LNCaP clone FGC (cell line): Measurements from ENCODE around the gene GRM6.

ENCODE experiments used
- DNase-seq: peaks from one replicate; pipeline ENCODE4 v3.0.0-alpha.2; 2011; ENCODE audit warnings: low read depth
- H3K4me3 ChIP-seq: 2 replicates; pipeline ENCODE4 v1.5.1; 2011; ENCODE audit warnings: mild to moderate bottlenecking, low read depth, low read length, control low read depth
- TF ChIP-seq, protein P1 (sequence below): IDR thresholded peaks from 2 replicates; pipeline ENCODE4 v1.5.1; 2012; ENCODE audit warnings: mild to moderate bottlenecking; ENCODE audit not compliant: control insufficient read depth, insufficient read depth; ENCODE audit errors: extremely low read depth

GRM6 gene

DNA sequence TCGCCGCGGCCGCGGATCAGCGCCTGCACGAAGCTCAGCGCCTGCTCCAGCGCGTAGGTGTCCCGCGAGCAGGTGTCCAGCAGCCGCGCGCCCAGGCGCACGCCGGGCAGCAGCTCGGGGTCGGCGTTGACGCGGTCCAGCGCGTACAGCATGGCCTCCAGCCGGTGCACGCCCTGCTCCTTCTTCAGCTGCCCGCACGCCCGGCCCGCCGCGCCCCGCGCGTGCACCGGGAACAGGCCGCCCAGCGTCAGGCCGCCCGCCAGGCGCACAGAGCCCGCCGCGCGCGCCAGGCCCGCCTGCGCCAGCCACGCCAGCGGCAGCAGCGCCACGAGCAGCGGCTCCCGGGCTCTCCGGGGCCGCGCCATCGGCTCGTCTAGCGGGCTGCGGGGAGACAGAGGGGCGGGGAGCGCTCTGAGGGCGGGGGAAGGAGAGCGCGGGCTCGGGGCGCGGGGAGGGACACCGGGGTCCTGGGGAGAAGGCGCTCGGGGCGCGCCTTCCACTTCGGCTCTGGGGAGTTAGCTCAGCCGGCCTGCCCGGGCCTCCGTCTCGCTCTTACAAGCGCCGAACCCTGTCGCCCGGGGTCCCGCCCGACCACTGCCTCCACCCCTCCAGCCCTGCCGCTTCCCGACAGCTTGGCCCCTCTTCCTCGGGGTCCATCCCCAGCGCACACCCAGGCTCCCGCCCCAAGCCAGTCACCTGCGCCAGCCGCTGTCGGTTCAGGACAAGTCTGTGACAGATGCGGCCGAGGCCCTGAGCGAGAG is at the start of gene GRM6:
Gene GRM6 (minus strand): TSS at position 741 of the 761 bp plus-strand sequence. CDS start 376 bp downstream, at position 365.
- TF ChIP-seq, protein P1, sequence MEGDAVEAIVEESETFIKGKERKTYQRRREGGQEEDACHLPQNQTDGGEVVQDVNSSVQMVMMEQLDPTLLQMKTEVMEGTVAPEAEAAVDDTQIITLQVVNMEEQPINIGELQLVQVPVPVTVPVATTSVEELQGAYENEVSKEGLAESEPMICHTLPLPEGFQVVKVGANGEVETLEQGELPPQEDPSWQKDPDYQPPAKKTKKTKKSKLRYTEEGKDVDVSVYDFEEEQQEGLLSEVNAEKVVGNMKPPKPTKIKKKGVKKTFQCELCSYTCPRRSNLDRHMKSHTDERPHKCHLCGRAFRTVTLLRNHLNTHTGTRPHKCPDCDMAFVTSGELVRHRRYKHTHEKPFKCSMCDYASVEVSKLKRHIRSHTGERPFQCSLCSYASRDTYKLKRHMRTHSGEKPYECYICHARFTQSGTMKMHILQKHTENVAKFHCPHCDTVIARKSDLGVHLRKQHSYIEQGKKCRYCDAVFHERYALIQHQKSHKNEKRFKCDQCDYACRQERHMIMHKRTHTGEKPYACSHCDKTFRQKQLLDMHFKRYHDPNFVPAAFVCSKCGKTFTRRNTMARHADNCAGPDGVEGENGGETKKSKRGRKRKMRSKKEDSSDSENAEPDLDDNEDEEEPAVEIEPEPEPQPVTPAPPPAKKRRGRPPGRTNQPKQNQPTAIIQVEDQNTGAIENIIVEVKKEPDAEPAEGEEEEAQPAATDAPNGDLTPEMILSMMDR, result no peak
- no peak within 1 kb of the TSS for H3K4me3 ChIP-seq
- no peak for DNase-seq

DNA sequence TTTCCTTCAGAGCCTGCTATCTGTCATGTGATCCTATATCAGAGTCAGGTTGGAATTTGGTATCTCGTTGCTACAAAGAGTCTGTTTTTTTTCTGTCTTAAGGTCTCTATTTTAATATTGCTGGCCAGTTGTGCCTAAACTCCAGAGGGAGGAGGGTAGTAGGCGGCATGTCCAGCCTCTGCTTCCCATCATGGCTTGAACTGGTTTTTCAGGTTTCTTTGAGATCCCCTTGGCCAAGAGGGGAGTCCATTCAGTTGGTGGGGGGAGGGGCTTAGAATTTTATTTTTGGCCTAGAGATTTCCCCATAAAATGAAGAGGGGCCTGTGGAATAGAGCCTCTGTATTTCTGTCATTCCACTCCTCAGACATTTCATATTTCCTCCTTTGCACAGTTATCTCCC is 49.6 kb upstream of the GRM6 start:
- H3K4me3 ChIP-seq, result no peak overlapping the region
- no peak for DNase-seq
- TF ChIP-seq, protein P1, result no peak

DNA sequence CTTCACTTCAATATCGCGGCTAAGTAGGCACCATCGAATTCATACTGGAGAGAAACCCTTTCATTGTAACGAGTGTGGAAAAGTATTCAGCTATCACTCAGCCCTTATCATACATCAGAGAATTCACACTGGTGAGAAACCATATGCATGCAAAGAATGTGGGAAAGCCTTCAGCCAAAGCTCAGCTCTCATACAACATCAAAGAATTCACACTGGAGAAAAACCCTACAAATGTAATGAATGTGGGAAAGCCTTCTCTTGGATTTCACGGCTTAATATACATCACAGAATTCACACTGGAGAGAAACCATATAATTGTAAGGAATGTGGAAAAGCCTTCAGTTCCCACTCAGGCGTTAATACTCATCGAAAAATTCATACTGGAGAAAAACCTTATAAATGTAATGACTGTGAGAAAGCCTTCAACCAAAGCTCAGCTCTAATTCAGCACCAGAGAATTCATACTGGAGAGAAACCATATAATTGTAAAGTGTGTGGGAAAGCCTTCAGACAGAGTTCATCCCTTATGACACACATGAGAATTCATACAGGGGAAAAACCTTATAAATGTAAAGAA is 38.0 kb upstream of the GRM6 start:
- DNase-seq, result no peak
- H3K4me3 ChIP-seq, result no peak overlapping the region
- TF ChIP-seq, protein P1, result no peak

DNA sequence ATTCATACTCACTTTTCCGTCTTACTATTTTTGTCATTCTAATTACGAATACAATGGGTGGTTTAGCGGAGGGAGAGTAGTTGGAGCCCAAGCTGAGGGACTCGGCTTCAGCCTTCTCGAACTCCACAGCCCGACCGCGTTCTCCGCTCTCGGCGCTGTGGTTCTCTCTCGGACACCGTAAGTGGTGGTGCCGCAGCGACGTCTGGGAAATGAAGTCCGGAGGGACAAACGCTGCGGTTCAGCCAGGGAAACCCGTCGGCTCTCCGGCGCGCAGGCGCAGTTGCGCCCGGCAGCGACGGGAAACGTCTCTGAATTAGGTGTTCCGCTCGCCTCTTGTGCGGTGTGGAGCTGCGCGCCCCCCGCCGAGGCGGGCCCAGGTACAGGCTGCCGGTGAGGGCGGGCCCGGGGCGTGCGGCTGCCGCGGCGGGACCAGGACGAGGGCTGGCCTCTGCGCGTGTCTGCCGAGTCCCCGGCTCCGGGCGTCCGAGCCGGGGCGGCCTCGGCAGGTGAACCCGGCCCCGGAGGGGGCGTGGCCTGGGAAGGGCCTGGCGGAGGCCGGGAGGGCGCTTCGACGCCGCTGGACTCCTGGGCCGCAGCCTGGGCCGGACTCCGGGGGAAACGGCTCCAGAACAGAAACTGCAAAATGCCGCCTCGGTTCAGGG is 28.5 kb upstream of the GRM6 start, which contains the start of gene ZNF879:
Gene ZNF879 (plus strand): TSS at position 277 of the 662 bp plus-strand sequence. CDS start 1,201 bp downstream, outside the sequence.
- peak; percentile 90 for DNase-seq
- TF ChIP-seq, protein P1, result no peak
- H3K4me3 ChIP-seq, result peak within 1 kb of the TSS; percentile 65

DNA sequence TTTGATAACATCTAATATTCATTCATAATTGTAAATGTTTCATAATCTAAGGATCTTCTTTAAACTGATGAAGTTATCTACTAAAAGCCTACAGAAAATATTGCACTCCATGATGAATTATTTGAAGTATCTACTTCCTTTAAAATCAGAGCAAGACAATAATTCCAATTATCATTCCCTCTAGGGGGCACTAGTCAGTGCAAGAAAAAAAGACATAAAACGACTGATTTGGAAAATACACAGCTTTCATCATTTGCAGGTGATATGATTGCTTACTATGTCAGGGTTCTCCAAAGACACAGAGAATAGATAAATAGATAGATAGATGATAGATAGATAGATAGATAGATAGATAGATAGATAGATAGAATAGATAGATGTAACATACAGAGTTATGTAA is 13.5 kb upstream of the GRM6 start:
- H3K4me3 ChIP-seq, result no peak overlapping the region
- TF ChIP-seq, protein P1, result no peak
- no peak for DNase-seq

DNA sequence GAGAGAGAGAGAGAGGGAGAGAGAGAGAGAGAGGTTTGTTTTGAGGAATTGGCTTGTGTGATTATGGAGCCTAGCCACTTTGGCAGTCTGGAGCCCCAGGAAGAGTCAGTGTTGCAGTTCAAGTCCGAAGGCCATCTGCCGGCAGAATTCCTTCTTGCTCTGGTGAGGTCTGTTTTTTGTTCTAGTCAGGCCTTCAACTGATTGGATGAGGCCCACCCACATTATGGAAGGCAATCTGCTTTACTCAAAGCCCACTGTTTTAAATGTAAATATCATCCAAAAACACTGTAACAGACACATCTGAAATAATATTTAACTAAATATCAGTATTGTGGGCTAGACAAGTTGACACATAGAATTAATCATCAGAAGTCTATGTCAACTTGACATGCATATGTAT is 11.4 kb upstream of the GRM6 start:
- TF ChIP-seq, protein P1, result no peak
- DNase-seq, result no peak
- no peak overlapping the region for H3K4me3 ChIP-seq
